HG02870 (cell line): ENCODE measurements around the gene IFITM1.
"Not testable (repeated sequence)": the region's sequence is repeated elsewhere in the genome, so short reads cannot be mapped to it uniquely, and the experiment has no call there.

ENCODE experiments used
- ATAC-seq: cut with Tn5 transposase; IDR thresholded peaks from one replicate; pipeline ENCODE4 v1.9.1; 2021; ENCODE audit warnings: mild to moderate bottlenecking, moderate library complexity; ENCODE audit not compliant: unreplicated experiment

IFITM1 gene

GRCh38 chr11:282630-283360 lies 31.0 kb upstream of the IFITM1 start:
- ATAC-seq: no peak

GRCh38 chr11:283405-284104 lies 30.3 kb upstream of the IFITM1 start:
- ATAC-seq: no peak

- ATAC-seq: no peak
Measured at GRCh38 chr11:284105-285020, 29.5 kb upstream of the IFITM1 start.

GRCh38 chr11:285021-285893 lies 28.6 kb upstream of the IFITM1 start:
- ATAC-seq: no peak

- no peak for ATAC-seq
Measured at GRCh38 chr11:285894-286220, 28.0 kb upstream of the IFITM1 start.

- not testable (repeated sequence) for ATAC-seq
Measured at GRCh38 chr11:286977-287820, 26.6 kb upstream of the IFITM1 start.

- no peak for ATAC-seq
Measured at GRCh38 chr11:287821-288477, 25.9 kb upstream of the IFITM1 start.

- ATAC-seq: peak; percentile 67
Measured at GRCh38 chr11:288478-289397, 25.1 kb upstream of the IFITM1 start, which contains the start of gene PGGHG. PGGHG (plus strand) TSS chr11:289126; CDS start chr11:289817, 691 bp downstream.

- ATAC-seq: no peak
Measured at GRCh38 chr11:289398-289711, 24.5 kb upstream of the IFITM1 start.

GRCh38 chr11:289712-290620 lies 23.9 kb upstream of the IFITM1 start:
- no peak for ATAC-seq

GRCh38 chr11:290621-291231 lies 23.1 kb upstream of the IFITM1 start:
- no peak for ATAC-seq

- ATAC-seq: no peak
Measured at GRCh38 chr11:291281-292210, 22.3 kb upstream of the IFITM1 start.

GRCh38 chr11:292211-293121 lies 21.4 kb upstream of the IFITM1 start:
- no peak for ATAC-seq

GRCh38 chr11:293271-293851 lies 20.5 kb upstream of the IFITM1 start:
- no peak for ATAC-seq
